HT1080 (cell line): ENCODE results near the gene STIL. TPM values are rescaled to one million over a fixed set of nuclear protein-coding genes. Genes with fewer than 3 reads are reported as not detected.
A peak's percentile ranks its signal among the peaks of the same experiment; 100 is the strongest.
"Not testable (repeated sequence)": the region's sequence is repeated elsewhere in the genome, so short reads cannot be mapped to it uniquely, and the experiment has no call there.

Experiments
- DNase-seq: peaks from one replicate; pipeline ENCODE4 v3.0.0-alpha.2; 2015; ENCODE audit warnings: low read depth
- total RNA-seq: library from RNA; depleted of rRNA; stranded (reverse); fragments of >200 nt; shearing (Covaris generic); gene quantifications from 2 replicates; pipeline ENCODE4 v1.2.3, GENCODE V29; 2014

The STIL gene
- total RNA-seq, 1 experiment from 2014 or later = 30.6 TPM

DNA sequence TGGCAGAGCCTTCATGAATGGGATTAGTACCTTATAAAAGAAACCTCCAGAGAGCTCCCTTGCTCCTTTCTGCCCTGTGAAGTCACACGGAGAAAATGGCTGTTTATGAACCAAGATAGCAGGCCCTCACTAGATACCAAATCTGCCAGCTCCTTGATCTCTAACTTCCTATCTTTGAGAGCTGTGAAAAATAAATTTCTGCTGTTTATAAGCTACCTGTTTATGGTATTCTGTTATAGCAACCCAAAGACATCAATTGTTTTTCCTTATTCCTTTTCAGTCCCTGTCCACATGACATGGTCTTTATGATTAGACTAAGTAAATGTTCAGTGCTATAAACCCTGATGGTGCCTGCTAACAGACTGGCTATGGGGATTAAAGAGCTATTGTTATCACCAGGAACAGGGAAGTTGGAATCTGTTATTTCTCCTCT, 9.7 kb upstream of the STIL start:
- no peak for DNase-seq

DNA sequence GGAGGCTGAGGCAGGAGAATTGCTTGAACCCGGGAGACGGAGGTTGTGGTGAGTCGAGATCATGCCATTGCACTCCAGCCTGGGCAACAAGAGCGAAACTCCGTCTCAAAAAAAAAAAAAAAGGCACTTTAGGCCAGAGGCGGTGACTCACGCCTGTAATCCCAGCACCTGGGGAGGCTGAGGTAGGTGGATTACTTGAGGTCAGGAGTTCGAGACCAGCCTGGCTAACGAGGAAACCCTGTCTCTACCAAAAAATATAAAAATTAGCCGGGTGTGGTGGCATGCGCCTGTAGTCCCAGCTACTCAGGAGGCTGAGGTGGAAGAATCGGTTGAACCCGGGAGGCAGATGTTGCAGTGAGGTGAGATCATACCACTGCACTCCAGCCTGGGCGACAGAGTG, 6.0 kb upstream of the STIL start:
- not testable (repeated sequence) for DNase-seq

DNA sequence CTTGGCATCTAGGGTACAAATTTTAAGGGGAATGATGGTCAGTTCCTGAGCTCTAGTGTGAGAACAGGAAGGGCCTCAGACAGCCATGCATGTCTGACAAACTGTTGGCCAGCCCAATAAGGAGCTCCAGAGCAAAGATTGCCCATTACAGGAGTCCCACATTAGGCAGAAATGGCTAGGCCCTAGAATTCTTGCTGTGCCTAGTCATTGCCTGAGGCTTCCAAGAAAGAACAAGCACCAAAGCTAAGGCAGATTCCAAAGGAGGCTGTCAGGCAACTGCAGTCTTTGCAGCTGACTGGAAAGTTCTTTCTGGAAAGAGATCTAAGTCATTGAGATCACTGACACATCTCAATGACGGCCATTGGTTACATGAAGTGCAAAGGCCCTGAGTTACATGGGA, 3.9 kb upstream of the STIL start:
- peak; percentile 29 for DNase-seq

DNA sequence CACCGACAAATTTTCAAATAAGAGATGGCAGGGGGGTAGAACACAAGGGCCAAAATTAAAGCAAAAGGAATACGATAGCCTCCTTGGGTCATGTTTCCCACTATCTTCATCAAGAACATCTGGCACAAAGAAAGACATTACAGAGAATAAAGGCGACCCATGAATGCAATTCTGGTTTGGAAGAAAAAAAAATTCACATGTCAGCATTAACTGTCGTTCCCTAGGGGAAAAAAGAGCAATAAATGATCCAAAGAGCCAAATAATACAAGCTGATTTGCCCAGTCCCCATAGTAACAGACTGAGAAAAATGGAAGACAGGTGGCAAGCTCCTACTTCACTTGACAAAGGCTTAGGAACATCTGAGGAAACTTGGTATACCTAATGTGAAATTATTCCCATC, 4.5 kb downstream of the STIL start:
- DNase-seq = no peak

DNA sequence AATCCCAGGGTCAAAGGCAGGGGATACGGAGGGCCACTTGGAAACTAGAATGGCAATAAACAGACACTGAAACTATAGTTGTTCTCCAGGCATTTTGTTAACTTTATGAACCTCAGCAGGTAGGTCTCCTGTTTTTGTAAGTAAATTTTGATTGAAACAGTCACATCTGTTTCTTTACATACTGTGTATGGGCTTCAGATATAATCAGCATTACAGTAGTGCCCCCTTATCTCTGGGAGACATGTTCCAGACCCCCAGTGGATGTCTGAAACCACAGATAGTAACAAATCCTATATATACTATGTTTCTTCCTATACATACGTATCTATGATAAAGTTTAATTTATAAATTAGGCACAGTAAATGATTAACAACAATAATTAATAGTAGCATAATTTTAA, 11.5 kb downstream of the STIL start:
- DNase-seq = no peak

DNA sequence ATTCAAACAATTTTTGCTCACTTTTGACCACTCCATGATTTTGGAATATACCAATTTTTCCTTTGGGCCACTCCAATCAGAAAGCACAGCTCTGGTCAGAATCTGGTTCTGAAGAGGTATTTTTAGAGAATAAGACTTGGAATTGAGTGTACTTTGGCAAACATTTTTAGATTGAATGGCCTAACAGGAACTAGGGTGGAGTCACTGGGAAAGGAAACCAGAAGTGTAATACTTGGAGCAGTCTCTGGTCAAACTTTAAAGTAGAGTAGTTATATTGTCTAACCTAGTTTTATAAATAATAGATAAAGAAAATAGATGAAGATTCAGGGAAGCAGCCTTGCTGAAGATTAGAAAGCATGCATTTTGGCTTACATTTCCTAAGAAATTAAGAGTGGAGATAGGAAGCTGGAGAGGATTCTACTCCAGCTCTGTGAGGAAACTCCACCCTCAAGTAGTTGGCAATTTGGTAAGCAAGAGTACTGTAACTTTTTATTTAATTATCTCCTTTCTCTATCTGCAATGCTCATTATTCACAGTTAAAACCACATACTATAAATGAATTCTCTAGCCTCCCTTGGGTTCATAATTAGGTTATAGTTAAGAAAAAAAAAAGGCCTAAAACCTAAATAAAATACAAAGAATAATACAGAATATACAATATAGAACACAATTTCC, 15.8 kb downstream of the STIL start:
- no peak for DNase-seq

DNA sequence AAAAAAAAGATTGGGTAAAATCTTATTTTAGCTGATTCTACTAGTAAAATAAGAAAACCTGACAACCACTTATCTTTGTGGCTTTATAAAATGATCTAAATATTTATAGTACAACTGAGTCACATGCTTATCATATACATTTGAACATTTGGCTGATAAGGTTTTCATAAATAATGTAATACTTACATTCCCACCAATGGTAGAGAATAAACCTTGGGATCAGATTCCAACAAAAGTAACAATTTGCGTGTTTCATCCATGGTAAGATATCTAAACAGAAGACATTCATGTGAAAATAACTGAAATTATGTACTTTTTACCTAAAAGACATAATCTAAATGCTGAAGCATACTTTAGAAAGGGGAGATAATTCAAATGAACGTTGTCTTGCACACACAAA, 18.4 kb downstream of the STIL start:
- no peak for DNase-seq

DNA sequence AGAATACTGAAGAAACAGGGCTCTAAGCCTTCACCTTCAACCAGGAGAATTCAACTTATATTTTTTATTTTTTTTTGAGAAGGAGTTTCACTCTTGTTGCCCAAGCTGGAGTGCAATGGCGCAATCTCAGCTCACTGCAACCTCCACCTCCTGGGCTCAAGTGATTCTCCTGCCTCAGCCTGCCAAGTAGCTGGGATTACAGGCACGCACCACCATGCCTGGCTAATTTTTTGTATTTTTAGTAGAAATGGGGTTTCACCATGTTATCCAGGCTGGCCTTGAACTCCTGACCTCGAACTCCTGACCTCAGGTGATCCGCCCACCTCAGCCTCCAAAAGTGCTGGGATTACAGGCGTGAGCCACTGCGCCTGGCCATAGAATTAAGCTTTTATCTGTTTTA, 19.1 kb downstream of the STIL start:
- not testable (repeated sequence) for DNase-seq

DNA sequence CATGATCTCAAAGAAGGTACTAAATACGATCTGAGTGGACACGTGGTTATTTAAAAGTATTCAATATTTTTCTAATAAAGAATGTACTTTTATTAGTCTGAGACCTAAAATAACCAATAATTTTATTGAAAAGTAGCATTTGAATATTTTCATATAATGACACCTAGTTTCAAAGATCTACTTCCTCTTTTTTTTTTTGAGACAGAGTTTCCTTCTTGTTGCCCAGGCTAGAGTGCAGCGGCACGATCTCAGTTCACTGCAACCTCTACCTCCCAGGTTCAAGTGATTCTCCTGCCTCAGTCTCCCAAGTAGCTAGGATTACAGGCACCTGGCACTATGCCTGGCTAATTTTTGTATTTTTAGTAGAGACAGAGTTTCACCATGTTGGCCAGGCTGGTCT, 25.8 kb downstream of the STIL start:
- DNase-seq = not testable (repeated sequence)

DNA sequence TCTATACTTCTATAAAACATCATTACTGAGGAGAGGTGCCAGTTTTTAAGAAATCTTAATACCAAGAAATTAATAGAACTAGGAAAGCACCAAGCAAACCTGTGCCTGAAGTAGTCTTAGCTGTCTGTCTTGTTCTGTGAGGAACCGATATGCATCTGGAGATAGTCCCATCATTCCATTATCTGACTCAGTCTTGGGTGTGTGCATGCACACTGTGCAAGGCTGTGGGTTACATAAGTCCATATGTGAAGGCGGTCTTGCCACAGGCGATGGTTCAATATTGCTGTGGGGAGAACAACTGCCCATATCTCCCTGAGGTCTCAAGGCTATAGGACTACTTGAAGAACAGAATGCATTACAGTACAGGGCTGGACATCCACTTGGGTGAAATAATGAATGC, 33.8 kb downstream of the STIL start:
- DNase-seq = no peak

DNA sequence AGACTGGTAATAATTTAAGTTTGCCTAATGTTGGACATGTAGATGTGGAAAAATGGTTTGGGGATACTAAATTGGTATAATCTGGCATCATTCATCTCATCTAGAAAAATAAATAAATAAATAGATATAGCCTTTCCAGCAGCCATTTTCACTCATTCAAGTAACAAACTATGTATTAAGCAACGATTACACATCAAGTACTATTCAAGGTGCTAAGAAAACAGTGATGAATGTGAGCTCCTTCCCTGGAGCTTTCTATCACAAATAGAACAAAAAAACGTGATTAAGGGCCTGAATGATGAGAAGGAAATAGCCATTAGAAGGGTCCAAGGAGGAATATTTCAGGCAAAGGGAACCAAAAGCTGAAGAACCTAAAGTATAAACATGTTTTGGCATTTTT, 37.1 kb downstream of the STIL start:
- DNase-seq = no peak

DNA sequence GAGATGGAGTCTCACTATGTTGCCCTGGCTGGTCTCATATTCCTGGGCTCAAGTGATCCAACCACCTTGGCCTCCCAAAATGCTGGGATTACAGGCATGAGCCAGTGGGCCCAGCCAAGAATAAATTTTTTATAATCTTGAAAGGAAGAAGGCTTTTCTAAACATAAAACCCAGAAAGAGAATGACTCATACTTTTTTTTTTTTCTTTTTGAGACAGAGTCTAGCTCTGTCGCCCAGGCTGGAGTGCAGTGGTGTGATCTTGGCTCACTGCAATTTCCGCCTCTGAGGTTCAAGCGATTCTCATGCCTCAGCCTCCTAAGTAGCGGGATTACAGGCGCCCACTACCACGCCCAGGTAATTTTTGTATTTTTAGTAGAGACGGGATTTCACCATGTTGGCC, 38.1 kb downstream of the STIL start:
- peak; percentile 53 for DNase-seq

DNA sequence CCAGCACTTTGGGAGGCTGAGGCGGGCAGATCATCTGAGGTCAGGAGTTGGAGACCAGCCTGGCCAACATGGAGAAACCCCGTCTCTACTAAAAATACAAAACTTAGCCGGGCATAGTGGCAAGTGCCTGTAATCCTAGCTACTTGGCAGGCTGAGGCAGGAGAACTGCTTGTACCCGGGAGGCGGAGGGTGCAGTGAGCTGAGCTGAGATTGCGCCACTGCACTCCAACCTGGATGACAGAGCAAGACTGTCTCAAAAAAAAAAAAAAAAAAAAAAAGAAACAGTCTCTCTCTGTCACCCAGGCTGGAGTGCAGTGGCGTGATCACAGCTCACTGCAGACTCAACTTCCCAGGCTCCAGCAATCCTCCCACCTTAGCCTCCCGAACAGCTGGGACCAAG, 48.4 kb downstream of the STIL start:
- DNase-seq = not testable (repeated sequence)

DNA sequence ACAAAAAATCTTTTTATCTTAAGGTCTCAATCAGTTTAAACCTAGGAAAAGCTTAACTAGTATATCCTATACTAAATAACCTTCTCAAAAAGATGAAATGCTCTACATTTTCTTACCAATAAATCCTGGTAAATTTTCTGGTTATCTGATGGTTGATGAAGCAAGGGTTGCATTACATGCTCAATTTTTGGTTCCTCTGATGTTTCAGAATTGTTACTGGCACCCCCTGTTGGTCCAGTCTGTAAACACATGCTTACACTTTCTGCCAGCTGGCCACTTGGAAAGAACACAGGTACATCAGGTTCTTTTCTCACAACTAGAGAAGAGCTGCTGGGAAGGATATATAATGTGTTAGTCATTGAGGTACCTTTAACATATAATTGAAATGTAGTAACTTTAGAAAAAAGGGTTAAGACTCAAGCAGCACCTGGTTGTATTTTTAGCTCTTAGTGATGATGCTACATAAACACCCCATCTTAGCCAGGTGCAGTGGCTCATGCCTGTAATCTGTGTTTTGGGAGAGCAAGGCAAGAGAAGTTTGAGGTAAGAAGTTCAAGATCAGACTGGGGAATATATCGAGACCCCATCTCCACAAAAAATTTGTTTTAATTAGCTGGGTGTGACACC, 51.0 kb downstream of the STIL start:
- DNase-seq = peak; percentile 45

DNA sequence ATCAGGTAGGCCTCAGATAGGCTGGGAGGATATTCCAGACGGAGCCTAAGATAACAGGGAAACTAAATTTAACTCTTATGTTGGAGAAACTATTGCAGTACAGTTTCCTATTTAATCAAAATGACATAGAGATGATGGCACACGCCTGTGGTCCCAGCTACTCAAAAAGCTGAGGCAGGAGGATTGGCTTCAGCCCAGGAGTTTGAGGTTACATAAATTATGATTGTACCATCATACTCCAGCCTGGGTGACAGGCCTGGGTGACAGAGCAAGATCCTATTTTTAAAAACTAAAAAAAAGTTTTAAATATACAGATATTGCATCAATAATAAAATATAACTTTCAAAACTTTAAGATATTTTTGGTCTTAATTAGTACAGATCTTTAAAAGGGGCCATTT, 56.7 kb downstream of the STIL start:
- DNase-seq = no peak

DNA sequence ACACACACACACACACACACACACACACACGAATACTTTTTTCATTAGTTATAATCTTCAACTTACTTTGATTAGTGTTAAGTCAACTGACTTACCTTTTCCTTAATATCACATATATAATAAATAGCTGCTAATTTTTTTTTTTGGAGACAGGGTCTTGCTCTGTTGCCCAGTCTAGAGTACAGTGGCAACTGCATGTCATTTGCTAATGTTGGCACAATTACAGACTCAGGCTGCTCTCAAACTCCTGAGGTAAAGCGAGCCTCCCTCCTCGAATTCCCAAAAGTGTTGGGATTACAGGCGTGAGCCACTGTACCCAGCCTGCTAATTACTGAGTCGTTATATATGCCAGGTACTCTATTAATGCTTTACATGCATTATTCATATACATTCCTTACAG, 61.2 kb downstream of the STIL start:
- no peak for DNase-seq

DNA sequence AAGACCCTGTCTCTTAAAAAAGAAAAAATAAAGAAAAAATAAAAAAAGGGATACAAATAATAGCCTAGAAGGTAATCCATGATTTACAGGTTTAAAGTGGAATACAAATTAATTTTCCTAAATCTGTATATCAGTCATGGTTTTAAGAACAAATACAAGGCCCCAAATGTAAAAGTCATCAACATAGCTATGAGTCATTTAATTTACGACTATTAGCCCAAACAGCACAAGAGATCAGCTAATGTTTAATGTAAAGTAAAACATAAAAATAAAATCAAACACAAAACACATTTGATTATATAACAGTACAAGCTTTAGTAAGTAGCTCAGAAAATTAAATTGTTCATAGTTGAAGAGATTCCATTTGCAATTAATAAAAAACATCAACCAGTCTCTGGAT, 61.6 kb downstream of the STIL start:
- DNase-seq = no peak

DNA sequence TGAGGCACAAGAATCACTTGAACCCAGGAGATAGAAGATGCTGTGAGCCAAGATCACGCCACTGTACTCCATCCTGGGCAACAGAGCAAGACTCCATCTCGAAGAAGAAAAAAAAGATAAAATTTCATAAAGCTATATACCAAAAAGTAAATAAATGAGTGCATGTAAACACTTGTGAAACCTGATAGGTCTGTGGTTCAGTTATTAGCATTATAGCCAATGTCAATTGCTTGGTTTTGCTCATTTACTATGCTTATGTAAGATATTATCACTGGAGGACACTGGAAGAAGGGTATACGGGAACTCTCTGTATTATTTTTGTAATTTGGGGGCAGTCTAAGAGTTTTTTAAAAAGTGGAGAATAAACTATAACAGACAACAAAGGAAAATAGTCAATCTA, 64.2 kb downstream of the STIL start:
- DNase-seq = no peak

DNA sequence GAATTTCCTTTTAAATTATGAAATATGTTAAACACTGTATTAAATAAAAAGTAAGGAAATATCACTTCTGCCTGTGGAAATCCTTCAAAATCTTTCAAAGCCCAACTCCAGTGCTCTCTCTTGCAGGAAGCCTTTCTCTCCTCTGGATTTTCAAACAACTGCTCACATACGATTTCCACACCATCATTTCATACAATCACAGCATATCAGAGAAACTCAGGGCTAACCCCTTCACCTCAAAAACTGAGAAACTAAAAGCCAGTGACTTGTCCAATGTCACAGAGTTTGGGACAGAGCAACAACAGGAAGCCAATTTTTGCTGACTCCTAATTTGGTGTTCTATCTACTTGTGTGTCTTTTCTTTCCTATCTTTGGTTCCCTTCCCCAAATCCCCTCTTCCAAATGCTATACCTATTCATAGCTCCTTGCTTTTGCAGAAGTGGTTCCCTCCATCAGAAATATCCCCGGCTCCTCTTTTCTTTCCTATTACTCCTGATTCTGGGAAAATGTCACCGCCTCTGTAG, 69.5 kb downstream of the STIL start:
- DNase-seq = no peak

DNA sequence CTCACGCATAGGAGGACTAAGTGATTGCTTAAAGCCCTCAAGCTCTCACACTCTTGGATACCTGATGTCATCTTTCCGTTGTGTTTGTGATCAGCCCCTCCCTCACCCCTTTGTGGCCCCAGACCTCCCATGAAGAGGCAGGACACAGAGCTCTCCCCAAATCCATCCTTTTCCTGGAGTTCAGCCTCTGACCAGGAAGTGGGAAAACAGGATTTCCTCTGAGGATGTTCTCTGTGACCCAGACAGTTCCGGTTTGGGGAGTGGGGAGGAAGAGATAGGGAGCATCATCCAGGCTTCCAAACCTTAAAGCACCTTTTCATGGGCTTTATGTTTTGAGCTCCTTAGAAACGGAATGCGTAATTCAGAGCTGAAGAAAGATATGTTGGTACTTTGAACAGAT, 70.0 kb downstream of the STIL start:
- no peak for DNase-seq

DNA sequence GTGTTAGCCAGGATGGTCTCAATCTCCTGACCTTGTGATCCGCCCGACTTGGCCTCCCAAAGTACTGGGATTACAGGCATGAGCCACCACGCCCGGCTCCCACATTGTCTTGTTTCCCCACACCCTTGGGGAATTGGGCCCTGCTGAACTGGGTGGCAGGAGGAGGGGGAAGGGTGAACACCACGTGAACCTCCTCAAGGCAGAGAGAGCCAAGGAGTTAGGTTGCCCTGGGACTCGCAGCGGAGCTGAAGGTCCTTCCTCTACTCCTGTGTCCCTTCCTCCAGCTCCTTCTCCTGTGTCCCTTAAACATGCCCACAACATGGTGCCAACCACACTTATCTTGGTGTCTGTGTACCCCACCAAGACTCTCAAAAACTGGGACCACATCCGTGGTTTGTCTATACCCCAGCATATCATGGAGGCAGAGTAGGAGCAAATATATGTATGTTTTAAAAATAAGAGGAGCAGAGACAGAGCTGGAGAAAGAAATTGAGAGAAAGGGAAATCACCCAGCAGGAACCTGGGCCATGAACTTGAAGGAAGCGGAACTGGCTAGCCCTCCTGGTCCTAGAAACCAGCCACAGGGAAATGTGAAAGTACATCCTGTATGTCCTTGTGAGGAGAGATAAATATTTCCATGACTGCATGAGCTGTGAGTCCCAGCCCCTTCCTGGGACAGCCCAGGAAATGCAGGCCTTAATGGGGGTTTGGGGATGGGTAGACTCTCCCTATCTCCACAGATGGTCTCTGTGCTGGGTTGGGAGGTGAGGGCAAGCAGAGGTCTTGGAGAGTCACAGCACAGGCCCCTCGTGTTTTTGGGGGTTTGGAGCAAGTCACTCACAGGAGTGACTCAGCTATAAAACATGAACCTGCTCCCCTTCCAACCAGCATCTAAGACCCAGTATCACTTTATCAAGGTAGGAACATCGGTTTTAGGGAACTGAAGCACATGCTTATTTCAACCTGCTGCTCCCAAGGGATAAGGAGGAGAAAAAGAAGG, 72.5 kb downstream of the STIL start:
- peak; percentile 30 for DNase-seq
